OCI-LY3 (cell line): ENCODE results near the gene CACNA2D3.

Experiments
- CTCF ChIP-seq: fragments of 200-600, 300-600 bp; sonication (generic); IDR thresholded peaks from 2 replicates; pipeline ENCODE4 v1.5.1; 2014; ENCODE audit warnings: antibody characterized with exemption, low read length, low read depth
- EZH2phosphoT487 ChIP-seq: fragments of 200-600 bp; shearing (Covaris generic); IDR thresholded peaks from 2 replicates; pipeline ENCODE4 v1.6.1; 2018; ENCODE audit warnings: antibody characterized with exemption, mixed run types, low read depth

GRCh38 chr3:54591157-54591556, 468.8 kb downstream of the CACNA2D3 start:
- TF ChIP-seq EZH2phosphoT487 (no peak), CTCF (no peak)
